Stimulated activated CD8-positive, alpha-beta memory T cell treated with anti-CD3 and anti-CD28 coated beads, Interleukin-4, amount 100 ng/mL, for 4 hours (primary cell): ENCODE measurements around the gene CNTN6.

Source experiments
- DNase-seq, 2 donors: peaks; one replicate each; pipeline ENCODE4 v3.0.0-alpha.2; 2020; ENCODE audit warnings: low read depth in 2 of 2, low spot score in 1 of 2

CNTN6 gene

GRCh38 chr3:1171320-1171719 lies 78.5 kb downstream of the CNTN6 start:
- DNase-seq = no peak

DNA sequence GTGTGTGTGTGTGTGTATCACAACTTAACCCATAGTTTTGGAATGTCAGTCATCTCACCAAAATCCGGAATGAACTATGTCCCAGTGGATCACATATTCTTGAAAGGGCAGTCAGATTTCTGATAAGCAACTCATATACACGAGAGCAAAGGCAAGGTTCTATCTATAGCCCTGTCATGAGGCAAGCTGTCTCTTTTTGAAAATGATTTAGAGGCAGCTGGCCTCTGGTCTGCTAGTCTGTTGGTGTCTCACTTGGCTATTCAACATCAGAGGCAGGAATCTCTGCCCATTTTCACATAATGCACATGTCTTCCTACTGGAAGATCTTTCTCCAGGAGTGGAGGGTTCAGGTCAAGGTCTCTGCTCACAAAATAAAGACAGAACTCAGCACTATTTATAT lies 79.8 kb downstream of the CNTN6 start:
- no peak for DNase-seq

DNA sequence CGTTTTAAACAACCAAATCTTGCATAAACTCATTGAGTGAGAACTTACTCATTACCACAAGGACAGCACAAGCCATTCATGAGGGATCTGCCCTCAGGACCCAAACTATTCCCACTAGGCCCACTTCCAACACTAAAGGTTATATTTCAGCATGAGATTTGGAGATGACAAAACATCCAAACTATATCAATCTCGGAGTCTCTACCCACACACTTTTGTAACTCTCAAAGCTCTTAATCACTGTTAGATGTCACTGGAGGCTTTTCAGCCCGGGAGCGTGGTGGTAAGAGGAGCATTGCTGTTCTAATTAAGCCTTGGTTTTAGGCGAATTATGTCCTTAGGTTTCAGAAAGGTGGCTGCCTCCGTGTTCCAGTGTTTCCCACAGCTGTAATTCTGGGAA lies 86.3 kb downstream of the CNTN6 start:
- DNase-seq = no peak

DNA sequence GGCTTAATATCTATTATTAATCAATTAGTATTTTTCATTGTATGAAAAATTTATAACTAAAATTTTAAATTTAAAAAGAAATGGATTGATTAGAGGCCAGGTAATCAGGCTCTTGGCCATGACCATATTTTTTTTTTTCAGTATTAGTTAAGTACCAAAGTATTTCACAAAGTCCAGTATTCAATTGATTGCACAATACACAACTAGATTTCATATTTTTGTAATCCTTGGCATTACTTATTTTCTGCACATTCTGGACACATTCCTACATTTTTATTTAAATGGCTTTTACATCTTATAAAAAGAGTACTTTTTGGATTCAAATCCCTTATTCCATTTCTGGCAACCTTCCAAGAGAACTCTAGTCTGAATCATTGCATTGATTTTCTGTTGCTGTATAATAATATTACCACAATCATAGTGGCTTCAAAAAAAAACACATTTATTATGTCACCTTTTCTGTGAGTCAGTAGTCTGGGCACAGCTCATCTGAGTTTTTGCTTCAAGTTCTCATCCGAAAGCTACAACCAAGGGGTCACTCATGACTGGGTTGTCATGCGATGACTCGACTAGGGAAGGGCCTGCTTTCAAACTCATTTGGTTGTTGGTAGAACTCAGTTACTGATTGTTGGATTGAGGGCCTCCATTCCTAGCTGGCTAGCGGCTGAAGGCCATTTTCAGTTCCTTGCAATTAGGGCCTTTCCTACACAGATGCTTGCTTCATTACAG lies 90.7 kb downstream of the CNTN6 start:
- DNase-seq = no peak

- no peak for DNase-seq
Measured at GRCh38 chr3:1190569-1190968, 97.7 kb downstream of the CNTN6 start.

- no peak for DNase-seq
Measured at GRCh38 chr3:1191026-1191425, 98.2 kb downstream of the CNTN6 start.

- no peak for DNase-seq
Measured at GRCh38 chr3:1195947-1196346, 103.1 kb downstream of the CNTN6 start.

GRCh38 chr3:1197051-1197450 lies 104.2 kb downstream of the CNTN6 start:
- DNase-seq = no peak

GRCh38 chr3:1200371-1200770 lies 107.5 kb downstream of the CNTN6 start:
- DNase-seq = no peak

DNA sequence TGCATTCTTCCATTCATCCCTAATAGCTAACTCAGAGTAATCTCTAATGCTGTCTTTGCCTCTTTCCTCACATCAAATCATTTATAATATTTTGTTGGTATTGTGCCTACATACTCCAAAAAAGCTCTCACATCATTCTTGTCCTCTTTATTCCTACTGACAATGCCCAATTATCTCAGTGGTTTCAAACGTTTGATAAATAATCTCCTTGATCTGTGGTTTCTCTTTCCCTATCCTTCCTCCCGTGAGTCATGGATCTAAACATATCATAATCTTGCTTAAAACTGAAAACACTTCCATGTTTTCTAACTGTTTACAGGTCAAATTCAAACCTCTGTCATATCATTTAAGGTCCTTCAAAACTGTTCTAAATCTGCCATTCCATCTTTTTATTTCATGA lies 115.1 kb downstream of the CNTN6 start:
- no peak for DNase-seq

GRCh38 chr3:1214933-1215332 lies 122.1 kb downstream of the CNTN6 start:
- DNase-seq = no peak

DNA sequence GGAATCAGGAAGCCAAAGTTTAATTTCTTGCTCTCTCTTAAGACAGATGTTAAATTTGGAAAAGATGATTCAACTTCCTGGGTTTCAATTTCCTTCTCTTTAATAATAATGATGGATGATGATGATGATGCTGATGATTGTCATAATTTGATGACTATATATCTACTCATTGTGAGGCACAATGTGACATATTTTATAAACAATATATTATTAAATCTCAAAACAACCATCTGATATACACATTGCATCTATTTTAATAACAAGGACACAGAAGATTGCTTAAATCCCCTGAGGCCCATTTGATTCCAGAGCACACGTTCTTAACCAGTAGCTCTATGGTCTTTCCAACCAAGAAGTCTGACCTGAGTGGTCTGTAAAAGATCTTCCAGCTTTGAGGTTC lies 124.0 kb downstream of the CNTN6 start:
- DNase-seq = no peak

GRCh38 chr3:1227111-1227510 lies 134.3 kb downstream of the CNTN6 start:
- no peak for DNase-seq

DNA sequence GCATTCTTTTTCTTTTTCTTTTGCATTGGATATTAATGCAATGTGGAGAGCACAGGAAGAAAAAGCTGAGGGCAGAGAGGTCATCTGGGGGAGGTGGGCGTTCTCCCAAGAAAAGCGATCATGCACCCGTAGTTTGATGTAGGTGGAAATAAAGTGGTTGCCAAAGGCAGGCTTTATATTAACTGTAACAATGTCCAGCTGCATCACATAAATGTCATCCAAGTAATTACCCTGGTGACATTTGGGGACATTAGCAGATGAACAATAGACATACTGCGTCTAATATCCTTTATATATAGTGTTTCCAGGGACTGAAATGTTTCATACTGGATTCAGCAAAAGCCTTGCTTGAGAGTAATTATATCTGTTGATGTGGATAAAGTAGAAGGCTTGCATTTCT lies 135.5 kb downstream of the CNTN6 start:
- no peak for DNase-seq

DNA sequence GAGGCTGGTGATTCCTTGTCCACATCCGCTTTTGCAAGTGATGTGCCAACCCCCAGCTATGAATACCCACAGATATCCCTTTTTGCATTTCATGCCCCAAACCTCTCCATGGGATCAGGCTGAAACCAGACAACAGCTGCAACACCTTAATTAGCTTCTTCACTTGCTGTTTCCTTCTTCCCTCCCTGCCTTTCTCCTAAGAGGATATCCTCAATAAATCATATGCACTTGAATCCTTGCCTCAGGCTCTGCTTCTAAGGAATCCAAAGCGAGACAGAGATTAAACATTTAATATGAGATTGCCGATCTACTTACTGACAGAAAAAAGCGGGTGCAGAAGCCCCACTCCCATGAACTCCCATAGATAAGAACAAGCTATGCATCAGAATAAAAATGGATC lies 138.1 kb downstream of the CNTN6 start:
- no peak for DNase-seq

- DNase-seq = no peak
Measured at GRCh38 chr3:1232276-1232675, 139.5 kb downstream of the CNTN6 start.

DNA sequence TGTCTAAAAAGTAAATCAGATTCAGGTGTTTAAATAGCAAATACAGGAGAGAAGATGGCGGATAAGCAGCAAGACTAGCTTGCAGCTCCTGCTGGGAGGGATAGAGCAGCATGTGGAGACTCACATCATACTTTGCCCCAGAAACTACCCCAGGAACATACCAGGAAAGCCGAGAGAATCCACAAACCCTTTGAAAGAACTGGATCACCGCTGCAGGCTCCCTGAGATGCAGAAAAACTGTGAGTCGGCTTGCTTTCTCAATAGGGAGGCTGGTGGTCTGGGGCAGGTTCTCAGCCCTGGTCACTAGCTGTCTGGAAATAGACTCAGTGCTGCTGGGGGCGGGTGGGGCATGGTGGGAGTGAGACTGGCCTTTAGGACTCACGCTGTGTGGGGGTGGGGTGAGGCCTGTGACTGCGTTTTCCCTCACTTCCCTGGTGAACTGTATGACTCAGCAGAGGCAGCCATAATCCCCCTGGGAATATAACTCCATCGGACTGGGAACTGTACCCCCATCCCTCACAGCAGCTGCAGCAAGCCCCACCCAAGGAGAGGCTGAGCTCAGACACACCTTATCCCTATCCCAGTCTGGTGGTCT lies 142.8 kb downstream of the CNTN6 start:
- DNase-seq = no peak

- no peak for DNase-seq
Measured at GRCh38 chr3:1251282-1252060, 158.6 kb downstream of the CNTN6 start.

- DNase-seq = no peak
Measured at GRCh38 chr3:1252061-1252430, 159.2 kb downstream of the CNTN6 start.

DNA sequence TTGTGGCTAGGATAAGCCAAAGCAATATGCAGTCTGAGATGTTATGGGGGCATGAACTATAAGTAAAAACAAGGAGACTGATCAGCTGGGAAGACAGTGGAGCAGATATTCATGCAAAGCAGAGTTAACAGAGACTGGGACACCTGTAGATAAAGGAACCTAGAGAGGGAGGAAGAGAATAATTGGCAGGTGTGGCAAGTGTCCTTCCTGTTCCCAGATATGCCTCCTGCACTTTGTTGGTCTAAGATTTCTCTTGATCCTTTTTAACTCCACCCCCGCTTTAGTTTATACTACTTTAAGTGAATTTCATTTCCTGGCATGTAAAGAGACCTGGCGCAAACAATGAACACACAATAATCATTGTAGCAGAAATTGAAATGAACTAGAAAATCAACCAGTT lies 169.4 kb downstream of the CNTN6 start:
- DNase-seq = no peak

GRCh38 chr3:1263121-1263520 lies 170.3 kb downstream of the CNTN6 start:
- DNase-seq = no peak

GRCh38 chr3:1269808-1270207 lies 177.0 kb downstream of the CNTN6 start:
- DNase-seq = no peak
